GM19468 (cell line): ENCODE results near the gene CACNA2D4.

Experiments
- ATAC-seq: cut with Tn5 transposase; IDR thresholded peaks from one replicate; pipeline ENCODE4 v1.9.1; 2021; ENCODE audit warnings: mild to moderate bottlenecking, moderate library complexity, moderate number of reproducible peaks; ENCODE audit not compliant: unreplicated experiment; ENCODE audit errors: extremely low read depth

Gene CACNA2D4

GRCh38 chr12:1934068-1934467 is 15.6 kb upstream of the CACNA2D4 start:
- ATAC-seq, result no peak

DNA sequence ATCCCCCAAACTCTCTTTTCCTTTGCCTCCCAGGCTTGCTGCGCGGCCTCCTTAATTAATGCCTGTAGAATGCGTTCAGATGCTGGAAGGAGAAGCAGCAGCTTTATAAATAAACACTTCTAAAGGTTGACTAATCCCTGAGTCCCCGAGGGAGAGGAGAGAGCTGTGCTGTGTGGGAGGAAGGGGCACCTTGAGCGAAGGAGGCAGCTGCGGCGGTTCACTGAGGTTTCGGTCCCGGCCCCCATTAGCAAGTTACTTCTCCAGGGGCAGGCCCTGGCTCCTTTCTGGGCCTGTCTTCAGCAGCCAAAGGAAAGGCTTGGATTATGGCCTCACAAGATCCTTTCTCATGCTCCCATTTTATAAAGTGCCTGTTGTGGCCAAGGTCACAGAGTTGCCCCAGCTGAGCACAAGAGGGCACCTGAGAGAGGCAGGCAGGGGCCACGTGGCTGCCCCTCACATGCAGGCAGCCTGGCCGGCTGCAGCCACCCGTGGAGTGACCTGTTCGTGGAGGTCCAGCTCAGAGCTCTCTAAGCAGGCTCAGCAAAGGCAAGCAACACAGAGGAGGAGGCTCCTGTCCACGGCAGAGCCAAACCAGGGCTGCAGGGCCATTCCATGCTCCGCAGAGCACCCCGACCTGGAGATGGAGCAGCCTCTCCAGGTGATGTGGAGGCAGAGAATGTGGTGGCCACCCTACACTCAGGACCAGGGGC is 15.0 kb upstream of the CACNA2D4 start:
- no peak for ATAC-seq

GRCh38 chr12:1932264-1932777 is 13.9 kb upstream of the CACNA2D4 start:
- ATAC-seq, result no peak

GRCh38 chr12:1931642-1932041 is 13.2 kb upstream of the CACNA2D4 start:
- no peak for ATAC-seq

GRCh38 chr12:1930803-1931597 is 12.5 kb upstream of the CACNA2D4 start:
- ATAC-seq, result no peak

DNA sequence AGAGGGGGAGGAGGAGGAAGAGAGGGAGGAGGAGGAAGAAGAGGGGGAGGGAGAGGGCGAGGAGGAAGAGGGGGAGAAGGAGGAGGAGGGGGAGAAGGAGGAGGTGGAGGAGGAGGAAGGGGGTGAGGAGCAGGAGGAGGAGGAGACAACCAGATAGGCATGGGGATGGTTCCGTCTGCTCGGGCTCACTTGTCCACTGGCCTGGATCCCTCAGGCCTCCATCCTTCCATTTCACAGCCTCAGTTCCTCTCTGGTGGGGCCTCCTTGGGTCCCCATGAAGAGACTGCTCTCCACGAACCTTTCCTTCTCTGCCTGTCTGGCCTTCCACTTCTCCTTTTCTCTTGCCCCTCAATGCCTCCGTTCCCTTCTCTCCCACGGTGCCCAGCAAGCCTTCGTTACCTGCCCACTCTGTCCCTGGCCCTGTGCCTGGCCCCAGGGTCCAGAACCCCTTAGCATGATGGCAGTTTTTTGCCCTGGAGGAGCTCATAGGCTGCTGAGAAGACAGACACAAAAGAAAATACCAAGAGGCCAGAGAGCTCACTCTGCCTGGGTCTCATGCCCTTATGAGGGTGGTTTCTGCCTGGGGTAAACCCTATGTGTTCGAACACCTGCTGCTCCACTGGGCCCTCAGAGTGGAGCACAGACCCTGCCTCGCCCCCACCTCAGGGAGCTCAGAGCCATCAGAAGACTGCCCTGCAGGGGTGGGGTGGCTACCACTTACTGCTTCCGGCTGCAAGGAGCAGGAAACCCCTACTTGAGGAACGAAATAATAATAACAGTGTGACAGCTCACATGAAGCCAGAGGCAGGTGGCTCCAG is 11.7 kb upstream of the CACNA2D4 start:
- ATAC-seq, result no peak

- no peak for ATAC-seq
These were observed 11.0 kb upstream of the CACNA2D4 start for GRCh38 chr12:1929241-1929984.

DNA sequence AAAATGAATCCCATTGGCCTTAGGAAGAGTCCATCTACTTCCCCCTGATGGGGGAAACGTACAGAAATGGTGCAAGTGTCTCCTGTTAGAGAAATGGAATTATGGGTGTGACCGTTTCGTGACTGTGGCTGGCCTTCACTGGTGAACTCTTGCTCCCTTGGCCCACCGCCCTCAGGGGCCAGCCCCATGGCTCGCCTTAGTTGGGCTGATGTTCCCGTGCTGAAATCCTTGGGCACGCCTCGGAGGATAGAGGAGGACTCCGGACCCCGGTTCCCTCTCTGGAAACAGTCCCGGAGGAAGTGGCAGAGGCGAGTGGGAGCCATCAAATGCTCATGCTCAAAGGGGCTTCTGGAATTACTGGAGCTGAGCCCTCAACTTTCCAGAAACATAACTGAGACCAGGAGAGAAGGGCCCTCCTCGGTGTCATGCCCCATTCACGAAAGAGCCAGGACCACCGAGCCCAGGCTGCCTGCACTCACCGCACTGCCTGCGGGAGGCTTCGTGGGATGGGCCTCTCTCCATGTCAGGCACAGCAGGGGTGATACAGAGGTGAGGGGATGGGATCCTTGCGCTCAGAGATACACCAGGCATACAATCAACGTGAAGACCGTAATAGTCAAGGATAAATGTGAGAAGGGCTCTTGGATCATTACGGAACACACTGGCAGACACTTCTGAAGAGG is 10.1 kb upstream of the CACNA2D4 start:
- no peak for ATAC-seq

DNA sequence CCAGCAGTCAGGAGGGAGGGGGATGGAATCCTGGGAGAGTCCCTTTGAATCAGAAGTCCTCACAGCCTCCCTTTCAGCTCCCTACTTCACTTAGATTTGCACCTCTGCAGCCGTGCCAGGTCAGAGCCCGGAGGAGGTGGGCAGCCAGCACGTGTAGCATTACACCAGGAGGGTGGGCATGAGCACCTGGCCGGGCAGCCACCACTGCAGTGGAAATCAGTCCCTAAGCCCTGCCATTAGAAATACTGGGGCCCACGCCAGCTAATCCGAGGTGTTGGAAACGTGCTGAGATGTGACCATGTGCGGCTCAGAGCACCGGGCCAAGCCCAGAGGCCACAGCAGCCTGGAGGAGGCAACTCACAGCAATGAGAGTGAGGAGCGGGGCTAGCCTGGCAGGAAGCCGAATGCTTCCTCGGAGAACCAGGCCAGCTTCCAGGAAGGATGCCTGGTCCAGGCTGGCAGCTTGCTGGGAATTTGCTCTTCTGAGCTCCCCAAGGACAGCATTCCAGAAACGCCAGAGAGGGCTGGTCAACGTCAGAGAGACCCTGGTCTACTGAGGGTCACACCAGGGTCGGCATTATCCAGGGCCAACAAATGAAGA is 9.4 kb upstream of the CACNA2D4 start:
- ATAC-seq, result no peak

DNA sequence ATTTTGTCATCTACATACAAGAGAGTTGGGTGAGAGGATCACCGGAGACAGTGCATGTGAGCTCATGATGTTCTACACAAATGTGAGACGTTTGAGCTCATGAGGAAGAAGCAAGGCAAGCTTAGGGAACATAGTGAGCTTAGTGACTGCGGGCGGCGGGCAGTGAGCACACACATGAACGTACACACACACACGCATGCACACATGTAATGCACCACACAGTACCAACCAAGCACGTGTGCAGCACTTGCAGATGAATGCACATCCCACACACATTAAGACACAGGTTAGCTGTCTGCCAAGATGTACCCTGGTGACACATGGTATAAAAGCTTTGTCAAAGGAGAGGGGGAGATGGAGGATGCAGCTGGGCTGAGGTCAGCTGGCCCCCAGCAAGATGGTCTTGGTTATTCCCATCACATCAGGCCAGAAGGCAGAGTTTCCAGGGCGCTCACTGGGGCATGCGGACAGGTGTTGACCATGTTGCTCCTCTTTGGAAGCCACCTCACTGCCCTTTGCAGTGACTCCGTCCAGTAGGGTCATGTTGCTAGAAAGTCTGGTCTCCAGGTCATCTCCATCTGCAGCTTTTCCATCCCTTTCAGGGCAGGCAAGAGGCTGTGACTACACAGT is 8.7 kb upstream of the CACNA2D4 start:
- ATAC-seq, result no peak

DNA sequence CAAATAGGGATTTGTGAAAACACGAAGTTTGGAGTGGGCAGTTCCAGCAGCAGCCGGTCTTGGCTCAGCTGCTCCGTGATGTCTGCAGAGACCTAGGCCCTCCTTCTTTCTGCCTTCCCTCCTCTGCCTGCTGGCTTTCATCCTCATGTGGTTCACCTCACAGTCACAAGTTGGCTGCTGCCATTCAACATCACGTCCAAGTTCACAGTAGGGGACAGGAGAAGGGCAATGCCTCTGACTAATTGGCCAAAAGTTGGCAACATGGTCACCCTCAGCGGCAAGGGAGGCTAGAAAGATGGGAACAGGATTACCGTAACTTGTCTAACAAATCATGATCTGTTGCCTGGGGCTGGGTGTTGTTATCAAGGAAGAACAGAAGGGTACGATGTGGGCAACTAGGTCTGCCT is 7.8 kb upstream of the CACNA2D4 start:
- no peak for ATAC-seq

- no peak for ATAC-seq
These were observed 7.2 kb upstream of the CACNA2D4 start for GRCh38 chr12:1925684-1926006.

DNA sequence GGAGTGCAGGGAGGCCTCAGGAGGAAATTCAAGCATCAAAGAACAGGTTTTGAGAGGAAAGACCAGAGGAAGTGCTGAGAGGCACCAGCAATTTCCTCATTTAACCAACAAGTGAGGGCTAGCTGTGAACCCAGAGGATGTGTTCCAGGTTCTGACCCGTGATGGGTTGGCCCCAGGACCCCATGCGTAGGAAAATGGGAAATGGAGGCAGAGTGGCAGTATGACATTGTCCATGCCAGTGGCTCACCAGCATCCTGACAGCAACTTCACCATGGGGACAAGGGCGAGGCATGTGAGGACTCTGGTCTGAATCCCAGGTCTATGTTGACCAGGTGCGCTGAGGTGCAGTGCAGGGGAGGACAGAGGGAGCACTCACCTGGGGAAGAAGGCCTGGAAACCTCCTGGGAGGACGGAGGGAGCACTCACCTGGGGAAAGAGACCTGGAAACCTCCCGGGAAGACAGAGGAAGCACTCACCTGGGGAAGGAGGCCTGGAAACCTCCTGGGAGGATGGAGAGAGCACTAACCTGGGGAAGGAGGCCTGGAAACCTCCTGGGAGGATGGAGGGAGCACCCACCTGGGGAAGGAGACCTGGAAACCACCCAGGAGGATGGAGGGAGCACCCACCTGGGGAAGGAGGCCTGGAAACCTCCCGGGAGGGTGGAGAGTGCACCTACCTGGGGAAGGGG is 6.7 kb upstream of the CACNA2D4 start:
- ATAC-seq, result no peak

DNA sequence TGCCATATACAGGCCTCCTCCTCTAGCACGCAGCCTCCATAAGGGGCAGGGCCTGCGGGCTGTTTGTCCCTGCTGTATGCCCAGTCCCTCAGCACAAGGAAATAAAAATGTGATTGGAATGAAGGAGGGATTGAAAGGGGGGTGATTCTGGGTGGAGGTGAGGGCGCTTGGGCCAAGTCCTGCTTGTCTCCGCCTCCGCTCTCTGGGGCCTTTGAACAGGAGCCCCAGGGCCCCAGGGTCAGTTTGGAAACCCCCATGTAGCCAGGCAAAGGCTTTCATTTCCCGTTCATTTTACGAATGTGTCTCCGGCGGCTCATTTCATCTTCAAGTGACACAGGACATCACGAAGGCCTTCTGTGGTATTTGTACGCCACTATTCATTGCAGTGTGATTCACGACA is 4.5 kb upstream of the CACNA2D4 start:
- no peak for ATAC-seq

- ATAC-seq, result no peak
These were observed 3.7 kb upstream of the CACNA2D4 start for GRCh38 chr12:1922075-1922709.

GRCh38 chr12:1920971-1921370 is 2.5 kb upstream of the CACNA2D4 start:
- no peak for ATAC-seq

DNA sequence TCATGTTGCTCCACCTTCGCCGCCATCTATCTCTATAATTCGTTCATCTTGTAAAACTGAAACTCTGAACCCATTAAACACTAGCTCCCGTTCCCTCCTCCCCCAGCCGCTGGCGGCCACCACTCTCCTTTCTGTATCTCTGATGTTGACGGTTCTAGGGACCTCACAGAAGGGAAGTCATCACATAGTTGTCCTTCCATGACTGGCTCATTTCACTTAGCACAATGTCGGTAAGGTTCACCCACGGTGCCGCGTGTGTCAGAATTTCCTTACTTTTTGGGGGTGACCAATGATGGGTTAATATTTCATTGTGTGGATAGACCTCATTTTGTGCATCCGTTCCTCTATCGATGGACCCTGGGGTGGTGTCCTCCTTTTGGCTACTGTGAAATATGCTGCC is 2.0 kb upstream of the CACNA2D4 start:
- ATAC-seq, result no peak

- ATAC-seq, result no peak
These were observed 1.3 kb upstream of the CACNA2D4 start for GRCh38 chr12:1919763-1920162.
